ENCODE results near the gene COG6.

COG6 gene

GRCh38 chr13:39699274-39699673 lies 43.8 kb downstream of the COG6 start:
- ChIA-PET POLR2A (no interaction called here), CTCF (no interaction called here)
- no peak for DNase-seq (ENCODE audit: extremely low spot score)
- TF ChIP-seq FOXK2 (IDR thresholded peaks at IDR 0.05) (no peak), HDGF (IDR thresholded peaks at IDR 0.05; ENCODE audit: borderline replicate concordance) (no peak), FOXA1 (IDR thresholded peaks at IDR 0.05) (no peak), SP1 (IDR thresholded peaks at IDR 0.05) (no peak), PKNOX1 (IDR thresholded peaks at IDR 0.05) (no peak), ELF4 (IDR thresholded peaks at IDR 0.05) (no peak), L3MBTL2 (conservative IDR thresholded peaks at IDR 0.05) (no peak), LEF1 (IDR thresholded peaks at IDR 0.05; ENCODE audit: borderline replicate concordance) (no peak)

- ChIA-PET POLR2A (no interaction called here), CTCF (no interaction called here)
- DNase-seq (ENCODE audit: extremely low spot score) = no peak
- TF ChIP-seq PKNOX1 (IDR thresholded peaks at IDR 0.05) (no peak), ELF4 (IDR thresholded peaks at IDR 0.05) (no peak), BHLHE40 (IDR thresholded peaks at IDR 0.05; ENCODE audit: borderline replicate concordance) (no peak)
Measured at GRCh38 chr13:39712626-39713025, 57.2 kb downstream of the COG6 start.

GRCh38 chr13:39729156-39729555 lies 73.7 kb downstream of the COG6 start:
- DNase-seq (ENCODE audit: extremely low spot score) = no peak
- TF ChIP-seq TARDBP (IDR thresholded peaks at IDR 0.05) (no peak), SUZ12 (IDR thresholded peaks at IDR 0.05) (no peak)
- CTCF ChIA-PET = no interaction called here
- POLR2A ChIA-PET = no interaction called here

GRCh38 chr13:39734952-39735351 lies 79.5 kb downstream of the COG6 start:
- CTCF ChIA-PET = no interaction called here
- DNase-seq (ENCODE audit: extremely low spot score) = no peak
- POLR2A ChIA-PET = no interaction called here
- TF ChIP-seq TARDBP (IDR thresholded peaks at IDR 0.05) (no peak), PKNOX1 (IDR thresholded peaks at IDR 0.05) (no peak), FOXK2 (IDR thresholded peaks at IDR 0.05) (no peak), FOXA1 (IDR thresholded peaks at IDR 0.05) (no peak), SUZ12 (IDR thresholded peaks at IDR 0.05) (no peak), HDGF (IDR thresholded peaks at IDR 0.05; ENCODE audit: borderline replicate concordance) (no peak), CTBP1 (IDR thresholded peaks at IDR 0.05; ENCODE audit: borderline replicate concordance) (no peak), FOXM1 (IDR thresholded peaks at IDR 0.05; ENCODE audit: borderline replicate concordance) (no peak), BHLHE40 (IDR thresholded peaks at IDR 0.05; ENCODE audit: borderline replicate concordance) (no peak), ARNT (IDR thresholded peaks at IDR 0.05) (no peak), ZNF384 (IDR thresholded peaks at IDR 0.05) (no peak), NFRKB (IDR thresholded peaks at IDR 0.05) (no peak), LEF1 (IDR thresholded peaks at IDR 0.05; ENCODE audit: borderline replicate concordance) (no peak), ELF4 (IDR thresholded peaks at IDR 0.05) (no peak), L3MBTL2 (conservative IDR thresholded peaks at IDR 0.05) (no peak)

- no peak for DNase-seq (ENCODE audit: extremely low spot score)
- CTCF ChIA-PET = no interaction called here
- TF ChIP-seq ELF4 (IDR thresholded peaks at IDR 0.05) (no peak), CTBP1 (IDR thresholded peaks at IDR 0.05; ENCODE audit: borderline replicate concordance) (no peak), FOXK2 (IDR thresholded peaks at IDR 0.05) (no peak), LEF1 (IDR thresholded peaks at IDR 0.05; ENCODE audit: borderline replicate concordance) (no peak), L3MBTL2 (conservative IDR thresholded peaks at IDR 0.05) (no peak), PKNOX1 (IDR thresholded peaks at IDR 0.05) (no peak), FOXM1 (IDR thresholded peaks at IDR 0.05; ENCODE audit: borderline replicate concordance) (no peak), HDGF (IDR thresholded peaks at IDR 0.05; ENCODE audit: borderline replicate concordance) (no peak), ZNF384 (IDR thresholded peaks at IDR 0.05) (no peak), ARNT (IDR thresholded peaks at IDR 0.05) (no peak), TARDBP (IDR thresholded peaks at IDR 0.05) (no peak), BHLHE40 (IDR thresholded peaks at IDR 0.05; ENCODE audit: borderline replicate concordance) (no peak)
- POLR2A ChIA-PET = no interaction called here
Measured at GRCh38 chr13:39737047-39737446, 81.6 kb downstream of the COG6 start.

GRCh38 chr13:39740761-39741160 lies 85.3 kb downstream of the COG6 start:
- TF ChIP-seq ARNT (IDR thresholded peaks at IDR 0.05) (no peak), FOXK2 (IDR thresholded peaks at IDR 0.05) (no peak), FOXA1 (IDR thresholded peaks at IDR 0.05) (no peak), LEF1 (IDR thresholded peaks at IDR 0.05; ENCODE audit: borderline replicate concordance) (no peak), TARDBP (IDR thresholded peaks at IDR 0.05) (no peak), SP1 (IDR thresholded peaks at IDR 0.05) (no peak), NFRKB (IDR thresholded peaks at IDR 0.05) (no peak)
- ChIA-PET POLR2A (no interaction called here), CTCF (no interaction called here)
- DNase-seq (ENCODE audit: extremely low spot score) = no peak

GRCh38 chr13:39748961-39749360 lies 93.5 kb downstream of the COG6 start:
- TF ChIP-seq L3MBTL2 (conservative IDR thresholded peaks at IDR 0.05) (no peak), ELF4 (IDR thresholded peaks at IDR 0.05) (no peak), NFRKB (IDR thresholded peaks at IDR 0.05) (no peak), FOXM1 (IDR thresholded peaks at IDR 0.05; ENCODE audit: borderline replicate concordance) (no peak), SP1 (IDR thresholded peaks at IDR 0.05) (no peak), HDGF (IDR thresholded peaks at IDR 0.05; ENCODE audit: borderline replicate concordance) (no peak), ARNT (IDR thresholded peaks at IDR 0.05) (no peak), CTBP1 (IDR thresholded peaks at IDR 0.05; ENCODE audit: borderline replicate concordance) (no peak), ZNF384 (IDR thresholded peaks at IDR 0.05) (no peak), TARDBP (IDR thresholded peaks at IDR 0.05) (no peak), PKNOX1 (IDR thresholded peaks at IDR 0.05) (no peak), FOXK2 (IDR thresholded peaks at IDR 0.05) (no peak), FOXA1 (IDR thresholded peaks at IDR 0.05) (no peak), SUZ12 (IDR thresholded peaks at IDR 0.05) (no peak), LEF1 (IDR thresholded peaks at IDR 0.05; ENCODE audit: borderline replicate concordance) (no peak), BHLHE40 (IDR thresholded peaks at IDR 0.05; ENCODE audit: borderline replicate concordance) (no peak)
- no peak for DNase-seq (ENCODE audit: extremely low spot score)
- POLR2A ChIA-PET = no interaction called here
- CTCF ChIA-PET = no interaction called here
